Keratinocyte (primary cell): ENCODE results near the gene MBTPS1. TPM values are rescaled to one million over a fixed set of nuclear protein-coding genes. Genes with fewer than 3 reads are reported as not detected.

Experiments
- DNase-seq: peaks from one replicate; pipeline ENCODE4 v3.0.0-alpha.2; 2011; ENCODE audit warnings: low read depth, missing footprints, low spot score
- FAIRE-seq: peaks from 2 replicates; lab custom pipeline; 2011; peaks lifted over from hg19 to GRCh38; lab: Jason Lieb, UNC
- H2AFZ ChIP-seq: 2 replicates; pipeline ENCODE4 v1.6.0; 2012; ENCODE audit warnings: low read length, control low read depth, inconsistent platforms; ENCODE audit not compliant: control insufficient read depth
- H3K27ac ChIP-seq: 2 replicates; pipeline ENCODE4 v1.5.1; 2011; ENCODE audit warnings: low read length; ENCODE audit not compliant: control insufficient read depth, insufficient read depth
- H3K27me3 ChIP-seq: 3 replicates; pipeline ENCODE4 v1.6.0; 2011; ENCODE audit warnings: low read length; ENCODE audit not compliant: control insufficient read depth, insufficient read depth; ENCODE audit errors: extremely low read depth
- H3K36me3 ChIP-seq, 2 experiments: 2 replicates in 1 of 2; 3 replicates in 1 of 2; pipeline ENCODE4 v1.5.1; 2011; ENCODE audit warnings: low read length in 2 of 2, mild to moderate bottlenecking in 1 of 2; ENCODE audit not compliant: control insufficient read depth in 2 of 2, insufficient read depth in 2 of 2; ENCODE audit errors: extremely low read depth in 1 of 2
- H3K4me1 ChIP-seq: 3 replicates; pipeline ENCODE4 v1.5.1; 2011; ENCODE audit warnings: low read length; ENCODE audit not compliant: control insufficient read depth, insufficient read depth; ENCODE audit errors: extremely low read depth
- H3K4me2 ChIP-seq: 3 replicates; pipeline ENCODE4 v1.6.0; 2011; ENCODE audit warnings: low read depth, low read length; ENCODE audit not compliant: control insufficient read depth, insufficient read depth; ENCODE audit errors: extremely low read depth
- H3K4me3 ChIP-seq, 3 experiments: fragments of 200-600 bp in 1 of 3; sonication (generic) in 1 of 3; 2 replicates in 2 of 3; 3 replicates in 1 of 3; pipeline ENCODE4 v1.5.1; 2011 to 2016; ENCODE audit warnings: low read length in 3 of 3, mild to moderate bottlenecking in 3 of 3, control low read depth in 2 of 3, inconsistent platforms in 1 of 3, low read depth in 1 of 3, mixed read lengths in 1 of 3, mixed run types in 1 of 3, moderate library complexity in 1 of 3; ENCODE audit not compliant: control insufficient read depth in 2 of 3, insufficient read depth in 2 of 3; ENCODE audit errors: extremely low read depth in 1 of 3
- H3K79me2 ChIP-seq: 2 replicates; pipeline ENCODE4 v1.6.0; 2012; ENCODE audit warnings: low read length; ENCODE audit not compliant: control insufficient read depth, insufficient read depth
- H3K9ac ChIP-seq: 3 replicates; pipeline ENCODE4 v1.6.0; 2011; ENCODE audit warnings: low read length; ENCODE audit not compliant: control insufficient read depth, insufficient read depth; ENCODE audit errors: extremely low read depth
- H3K9me1 ChIP-seq: 3 replicates; pipeline ENCODE4 v1.6.0; 2011; ENCODE audit warnings: low read length; ENCODE audit not compliant: control insufficient read depth, insufficient read depth; ENCODE audit errors: extremely low read depth
- H3K9me3 ChIP-seq: 2 replicates; pipeline ENCODE4 v1.5.1; 2012; ENCODE audit warnings: low read depth, low read length; ENCODE audit not compliant: control insufficient read depth
- H4K20me1 ChIP-seq: 3 replicates; pipeline ENCODE4 v1.6.0; 2011; ENCODE audit warnings: low read length; ENCODE audit not compliant: control insufficient read depth, insufficient read depth; ENCODE audit errors: extremely low read depth
- EZH2 ChIP-seq: IDR thresholded peaks from one replicate; pipeline ENCODE4 v1.6.1; 2012; ENCODE audit warnings: inconsistent platforms, mild to moderate bottlenecking, low read length, moderate library complexity
- dilution Hi-C: fragments of 300-500 bp; cut with MboI; formaldehyde crosslinking; loops from one replicate; pipeline ENCODE4 v1.7.0; 2020; ENCODE audit warnings: low sequenced_read_pairs; ENCODE audit not compliant: extremely low pct_ligation_motif_present
- polyA plus RNA-seq, 5 experiments: library from polyadenylated mRNA; depleted of rRNA in 3 of 5; stranded (reverse) in 3 of 5; stranded (forward) in 1 of 5; unstranded in 1 of 5; fragments of >200 nt; gene quantifications; 1 replicate in 1 of 5; 2 replicates in 3 of 5; 3 replicates in 1 of 5; pipeline versions ENCODE4 v1.2.1 to v1.2.3, GENCODE V29; 2011 to 2012; ENCODE audit warnings: missing spikeins in 2 of 5, low read depth in 1 of 5, low replicate concordance in 1 of 5
- TF ChIP-seq, protein P1 (sequence below), 3 experiments: IDR thresholded peaks in 1 of 3; conservative IDR thresholded peaks in 1 of 3; optimal IDR thresholded peaks in 1 of 3; 2 replicates in 2 of 3; 3 replicates in 1 of 3; pipeline versions ENCODE3 to v1.5.1; 2011; ENCODE audit warnings: low read length in 3 of 3, mild to moderate bottlenecking in 3 of 3, moderate library complexity in 2 of 3, control low read depth in 1 of 3, inconsistent platforms in 1 of 3; ENCODE audit not compliant: insufficient read depth in 2 of 3; ENCODE audit errors: extremely low read depth in 1 of 3

The MBTPS1 gene
- polyA plus RNA-seq, 1 donor (not counting 4 experiments of a cell fraction or from before 2014, with no cell fraction given): 56.0 TPM

DNA sequence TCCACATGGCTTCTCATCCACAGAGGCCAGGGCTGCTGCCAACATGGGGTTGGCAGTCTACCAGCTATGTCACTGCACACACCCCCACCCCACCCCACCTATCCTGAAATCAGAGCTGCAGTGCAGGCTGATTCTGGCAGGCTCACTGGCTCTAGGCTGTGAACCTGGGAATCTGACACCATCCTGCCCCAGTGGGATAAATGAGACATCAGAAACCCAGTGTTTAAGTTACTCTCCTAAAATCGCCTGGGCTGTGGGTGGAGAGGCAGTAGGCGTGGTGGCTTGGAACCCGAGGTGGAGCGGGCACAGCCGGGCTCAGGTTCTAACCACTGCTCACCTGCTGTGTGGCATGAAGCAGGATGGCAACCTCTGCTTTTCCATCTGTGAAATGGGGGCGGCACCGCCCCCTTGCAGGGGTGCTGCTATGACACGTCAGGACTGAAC lies 79.7 kb downstream of the MBTPS1 start:
- peaks cover 3% of the 10 kb centered on the region for H3K9me3 ChIP-seq
- no peaks in the 10 kb centered on the region for H4K20me1 ChIP-seq
- no peak for TF ChIP-seq EZH2
- TF ChIP-seq, protein P1, sequence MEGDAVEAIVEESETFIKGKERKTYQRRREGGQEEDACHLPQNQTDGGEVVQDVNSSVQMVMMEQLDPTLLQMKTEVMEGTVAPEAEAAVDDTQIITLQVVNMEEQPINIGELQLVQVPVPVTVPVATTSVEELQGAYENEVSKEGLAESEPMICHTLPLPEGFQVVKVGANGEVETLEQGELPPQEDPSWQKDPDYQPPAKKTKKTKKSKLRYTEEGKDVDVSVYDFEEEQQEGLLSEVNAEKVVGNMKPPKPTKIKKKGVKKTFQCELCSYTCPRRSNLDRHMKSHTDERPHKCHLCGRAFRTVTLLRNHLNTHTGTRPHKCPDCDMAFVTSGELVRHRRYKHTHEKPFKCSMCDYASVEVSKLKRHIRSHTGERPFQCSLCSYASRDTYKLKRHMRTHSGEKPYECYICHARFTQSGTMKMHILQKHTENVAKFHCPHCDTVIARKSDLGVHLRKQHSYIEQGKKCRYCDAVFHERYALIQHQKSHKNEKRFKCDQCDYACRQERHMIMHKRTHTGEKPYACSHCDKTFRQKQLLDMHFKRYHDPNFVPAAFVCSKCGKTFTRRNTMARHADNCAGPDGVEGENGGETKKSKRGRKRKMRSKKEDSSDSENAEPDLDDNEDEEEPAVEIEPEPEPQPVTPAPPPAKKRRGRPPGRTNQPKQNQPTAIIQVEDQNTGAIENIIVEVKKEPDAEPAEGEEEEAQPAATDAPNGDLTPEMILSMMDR (optimal IDR thresholded peaks at IDR 0.05 in 1 of 3, IDR thresholded peaks at IDR 0.05 in 1 of 3, conservative IDR thresholded peaks at IDR 0.05 in 1 of 3; ENCODE audit: extremely low read depth in 1 of 3, insufficient read depth in 2 of 3, low read length in 3 of 3): no peak
- H3K36me3 ChIP-seq: no peaks in the 10 kb centered on the region
- no peak overlapping the region for H3K4me3 ChIP-seq
- no peaks in the 10 kb centered on the region for H3K9me1 ChIP-seq
- DNase-seq: no peak
- H3K4me2 ChIP-seq: no peak overlapping the region
- H3K27ac ChIP-seq: no peak overlapping the region
- H3K27me3 ChIP-seq: peaks cover 29% of the 10 kb centered on the region
- no peak for FAIRE-seq
- no peaks in the 10 kb centered on the region for H3K79me2 ChIP-seq
- H3K4me1 ChIP-seq: no peaks in the 10 kb centered on the region
- no peak overlapping the region for H3K9ac ChIP-seq
- H2AFZ ChIP-seq: no peak overlapping the region
- dilution Hi-C loops: no loop called here

DNA sequence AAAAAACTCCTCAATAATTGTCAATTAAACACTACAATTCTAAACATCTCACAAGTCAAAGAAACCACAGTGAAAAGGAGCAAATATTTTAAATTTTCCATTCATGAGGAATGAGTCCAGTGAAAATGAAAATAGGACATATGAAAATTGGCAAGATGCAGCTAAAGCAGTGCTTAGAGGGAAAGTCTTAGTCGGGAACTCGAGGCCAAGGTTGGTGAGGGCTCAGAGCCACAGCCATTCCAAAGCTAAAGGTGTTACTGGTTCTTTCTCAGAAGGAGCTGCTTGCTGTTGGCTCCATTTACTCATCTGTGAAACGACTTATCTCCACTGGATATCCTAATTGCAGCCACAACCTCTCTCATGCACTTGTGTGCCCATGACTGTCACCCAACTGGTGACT lies 80.6 kb downstream of the MBTPS1 start:
- Histone ChIP-seq H3K79me2 (no peaks in the 10 kb centered on the region), H3K9me1 (no peaks in the 10 kb centered on the region), H3K27me3 (peaks cover 20% of the 10 kb centered on the region), H3K9me3 (peaks cover 3% of the 10 kb centered on the region), H3K27ac (no peak overlapping the region), H3K4me2 (no peak overlapping the region), H3K4me3 (no peak overlapping the region), H3K9ac (no peak overlapping the region), H4K20me1 (no peaks in the 10 kb centered on the region), H2AFZ (no peak overlapping the region), H3K36me3 (no peaks in the 10 kb centered on the region), H3K4me1 (no peaks in the 10 kb centered on the region)
- no peak for TF ChIP-seq EZH2
- TF ChIP-seq, protein P1 (optimal IDR thresholded peaks at IDR 0.05 in 1 of 3, IDR thresholded peaks at IDR 0.05 in 1 of 3, conservative IDR thresholded peaks at IDR 0.05 in 1 of 3; ENCODE audit: extremely low read depth in 1 of 3, insufficient read depth in 2 of 3, low read length in 3 of 3): no peak
- no peak for DNase-seq
- no peak for FAIRE-seq
- dilution Hi-C loops: no loop called here
